Neural progenitor cell (in vitro differentiated cells): ENCODE measurements around the gene SERINC5. TPM values are rescaled to one million over a fixed set of nuclear protein-coding genes. Genes with fewer than 3 reads are reported as not detected.

Source experiments
- DNase-seq: peaks from one replicate; pipeline ENCODE4 v3.0.0-alpha.2; 2016; ENCODE audit warnings: low spot score
- H2AFZ ChIP-seq: fragments of 200-600 bp; sonication (generic); replicated peaks from 2 replicates; pipeline ENCODE4 v1.6.1; 2016; ENCODE audit warnings: antibody characterized with exemption
- H3F3A ChIP-seq: fragments of 200-600 bp; sonication (generic); 2 replicates; pipeline ENCODE4 v1.6.1; 2016; ENCODE audit warnings: antibody characterized with exemption, low read depth
- H3K27ac ChIP-seq: fragments of 200-600 bp; sonication (generic); 2 replicates; pipeline ENCODE4 v1.5.1; 2016; ENCODE audit warnings: mild to moderate bottlenecking
- H3K27me3 ChIP-seq: fragments of 200-600 bp; sonication (generic); 2 replicates; pipeline ENCODE4 v1.6.1; 2016; ENCODE audit warnings: mild to moderate bottlenecking, moderate library complexity
- H3K36me3 ChIP-seq: fragments of 200-600 bp; sonication (generic); 2 replicates; pipeline ENCODE4 v1.5.1; 2016
- H3K4me1 ChIP-seq: fragments of 200-600 bp; sonication (generic); 2 replicates; pipeline ENCODE4 v1.6.1; 2016; ENCODE audit warnings: mixed run types
- H3K4me2 ChIP-seq: fragments of 200-600 bp; sonication (generic); 2 replicates; pipeline ENCODE4 v1.6.1; 2016
- H3K4me3 ChIP-seq: fragments of 200-600 bp; sonication (generic); 2 replicates; pipeline ENCODE4 v1.5.1; 2016
- H3K79me2 ChIP-seq: fragments of 200-600 bp; sonication (generic); 2 replicates; pipeline ENCODE4 v1.6.1; 2016; ENCODE audit warnings: low read depth
- H3K9ac ChIP-seq: fragments of 200-600 bp; sonication (generic); 2 replicates; pipeline ENCODE4 v1.6.1; 2016
- H3K9me3 ChIP-seq: fragments of 200-600 bp; sonication (generic); 2 replicates; pipeline ENCODE4 v1.5.1; 2016; ENCODE audit warnings: low read depth
- H4K20me1 ChIP-seq: fragments of 200-600 bp; sonication (generic); 2 replicates; pipeline ENCODE4 v1.6.1; 2016; ENCODE audit warnings: low read depth
- H3K27ac Mint-ChIP-seq: 3 replicates; pipeline ENCODE4 v1.8.0; 2021; ENCODE audit warnings: mixed read lengths
- H3K27me3 Mint-ChIP-seq: 2 replicates; pipeline ENCODE4 v1.8.0; 2022; ENCODE audit warnings: low read depth, mild to moderate bottlenecking, inconsistent platforms, moderate library complexity, mixed read lengths; ENCODE audit not compliant: insufficient read depth
- H3K36me3 Mint-ChIP-seq: 3 replicates; pipeline ENCODE4 v1.8.0; 2021; ENCODE audit warnings: mixed read lengths
- H3K4me1 Mint-ChIP-seq: 3 replicates; pipeline ENCODE4 v1.8.0; 2021; ENCODE audit warnings: mixed read lengths
- H3K4me3 Mint-ChIP-seq: 3 replicates; pipeline ENCODE4 v1.8.0; 2021; ENCODE audit warnings: mild to moderate bottlenecking, moderate library complexity, mixed read lengths
- H3K9me3 Mint-ChIP-seq: 3 replicates; pipeline ENCODE4 v1.8.0; 2020; ENCODE audit warnings: mixed read lengths
- EZH2 ChIP-seq: fragments of 200-600 bp; sonication (generic); IDR thresholded peaks from 2 replicates; pipeline ENCODE4 v1.6.1; 2017; ENCODE audit warnings: antibody characterized with exemption, mild to moderate bottlenecking, moderate library complexity
- EZH2phosphoT487 ChIP-seq: fragments of 200-600 bp; sonication (generic); IDR thresholded peaks from 2 replicates; pipeline ENCODE4 v1.6.1; 2017; ENCODE audit warnings: antibody characterized with exemption
- total RNA-seq: library from RNA; depleted of rRNA; stranded (reverse); fragments of >200 nt; gene quantifications from 2 replicates; pipeline ENCODE4 v1.2.3, GENCODE V29; 2015; ENCODE audit warnings: low replicate concordance
- TF ChIP-seq, protein P1 (sequence below): fragments of 200-600 bp; sonication (generic); IDR thresholded peaks from 2 replicates; pipeline ENCODE4 v1.5.1; 2017; ENCODE audit warnings: antibody characterized with exemption, mild to moderate bottlenecking

The SERINC5 gene
- total RNA-seq, 1 donor from 2014 or later: 126 TPM

- no peak overlapping the region for H3K27ac Mint-ChIP-seq
- no peak overlapping the region for H2AFZ ChIP-seq
These were observed 427 bp downstream of the SERINC5 start for GRCh38 chr5:80255431-80255810.

DNA sequence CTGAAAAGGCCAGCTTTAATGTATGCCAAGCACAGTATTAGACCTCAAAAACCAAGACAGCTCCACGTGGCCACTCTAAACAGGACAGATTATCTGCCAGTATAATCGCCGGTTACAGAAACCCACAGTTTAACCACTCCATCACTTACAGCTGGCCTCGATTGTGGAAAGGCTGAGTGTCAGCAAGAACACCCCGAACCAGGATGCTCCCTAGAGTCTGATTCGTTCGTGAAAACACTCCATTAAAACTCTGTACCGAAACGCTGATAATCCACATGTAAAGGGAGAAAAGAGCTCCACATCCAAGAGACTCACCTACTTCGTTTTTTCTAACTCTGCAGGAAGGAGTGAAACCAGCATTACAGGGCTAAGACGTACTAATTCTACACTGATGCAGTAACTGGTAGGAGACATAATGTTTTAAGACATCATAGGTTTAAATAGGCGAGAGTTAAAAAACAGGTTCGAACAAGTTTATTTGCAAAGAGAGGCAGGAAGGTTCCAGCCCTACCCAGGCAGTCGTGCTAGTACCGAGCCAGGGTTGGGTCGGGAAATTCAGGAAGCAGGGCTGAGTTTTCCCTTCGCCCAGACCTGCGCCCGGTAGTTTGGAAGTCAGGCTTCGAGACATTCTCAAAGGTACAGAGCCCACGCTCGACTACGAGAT is 949 bp downstream of the SERINC5 start:
- Mint-ChIP-seq H3K36me3 (peaks cover 2% of the 10 kb centered on the region), H3K9me3 (no peaks in the 10 kb centered on the region), H3K27ac (no peak overlapping the region), H3K4me1 (peaks cover 50% of the 10 kb centered on the region), H3K27me3 (peaks cover 13% of the 10 kb centered on the region), H3K4me3 (peak overlapping the region; percentile 86)
- H3K4me1 ChIP-seq: peaks cover 46% of the 10 kb centered on the region
- H4K20me1 ChIP-seq: peaks cover 58% of the 10 kb centered on the region
- TF ChIP-seq, protein P1, sequence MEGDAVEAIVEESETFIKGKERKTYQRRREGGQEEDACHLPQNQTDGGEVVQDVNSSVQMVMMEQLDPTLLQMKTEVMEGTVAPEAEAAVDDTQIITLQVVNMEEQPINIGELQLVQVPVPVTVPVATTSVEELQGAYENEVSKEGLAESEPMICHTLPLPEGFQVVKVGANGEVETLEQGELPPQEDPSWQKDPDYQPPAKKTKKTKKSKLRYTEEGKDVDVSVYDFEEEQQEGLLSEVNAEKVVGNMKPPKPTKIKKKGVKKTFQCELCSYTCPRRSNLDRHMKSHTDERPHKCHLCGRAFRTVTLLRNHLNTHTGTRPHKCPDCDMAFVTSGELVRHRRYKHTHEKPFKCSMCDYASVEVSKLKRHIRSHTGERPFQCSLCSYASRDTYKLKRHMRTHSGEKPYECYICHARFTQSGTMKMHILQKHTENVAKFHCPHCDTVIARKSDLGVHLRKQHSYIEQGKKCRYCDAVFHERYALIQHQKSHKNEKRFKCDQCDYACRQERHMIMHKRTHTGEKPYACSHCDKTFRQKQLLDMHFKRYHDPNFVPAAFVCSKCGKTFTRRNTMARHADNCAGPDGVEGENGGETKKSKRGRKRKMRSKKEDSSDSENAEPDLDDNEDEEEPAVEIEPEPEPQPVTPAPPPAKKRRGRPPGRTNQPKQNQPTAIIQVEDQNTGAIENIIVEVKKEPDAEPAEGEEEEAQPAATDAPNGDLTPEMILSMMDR: no peak
- TF ChIP-seq EZH2phosphoT487 (no peak), EZH2 (no peak)
- no peak for DNase-seq
- peak overlapping the region; percentile 52 for H3K9ac ChIP-seq
- H3K9me3 ChIP-seq: no peaks in the 10 kb centered on the region
- peak overlapping the region; percentile 83 for H3K4me3 ChIP-seq
- peaks cover 35% of the 10 kb centered on the region for H3F3A ChIP-seq
- H3K4me2 ChIP-seq: peak overlapping the region; percentile 86
- H3K27me3 ChIP-seq: no peaks in the 10 kb centered on the region
- H3K27ac ChIP-seq: no peak overlapping the region
- no peak overlapping the region for H2AFZ ChIP-seq
- H3K79me2 ChIP-seq: peaks cover 70% of the 10 kb centered on the region
- H3K36me3 ChIP-seq: no peaks in the 10 kb centered on the region

More at GRCh38 chr5:80255431-80255810, 427 bp downstream of the SERINC5 start:
- no peaks in the 10 kb centered on the region for H3K9me3 Mint-ChIP-seq
- Histone ChIP-seq H3K4me2 (peak overlapping the region; percentile 86), H3K79me2 (peaks cover 64% of the 10 kb centered on the region), H3K27me3 (no peaks in the 10 kb centered on the region), H3F3A (peaks cover 30% of the 10 kb centered on the region), H3K4me1 (peaks cover 41% of the 10 kb centered on the region), H3K9me3 (no peaks in the 10 kb centered on the region), H3K9ac (peak overlapping the region; percentile 52), H3K36me3 (no peaks in the 10 kb centered on the region), H3K27ac (no peak overlapping the region), H3K4me3 (peak overlapping the region; percentile 83), H4K20me1 (peaks cover 54% of the 10 kb centered on the region)
- H3K4me3 Mint-ChIP-seq: peak overlapping the region; percentile 86
- TF ChIP-seq, protein P1: no peak
- TF ChIP-seq EZH2 (no peak), EZH2phosphoT487 (no peak)
- H3K36me3 Mint-ChIP-seq: peaks cover 2% of the 10 kb centered on the region
- peak; percentile 80 for DNase-seq
- H3K4me1 Mint-ChIP-seq: peaks cover 47% of the 10 kb centered on the region
- H3K27me3 Mint-ChIP-seq: peaks cover 13% of the 10 kb centered on the region

DNA sequence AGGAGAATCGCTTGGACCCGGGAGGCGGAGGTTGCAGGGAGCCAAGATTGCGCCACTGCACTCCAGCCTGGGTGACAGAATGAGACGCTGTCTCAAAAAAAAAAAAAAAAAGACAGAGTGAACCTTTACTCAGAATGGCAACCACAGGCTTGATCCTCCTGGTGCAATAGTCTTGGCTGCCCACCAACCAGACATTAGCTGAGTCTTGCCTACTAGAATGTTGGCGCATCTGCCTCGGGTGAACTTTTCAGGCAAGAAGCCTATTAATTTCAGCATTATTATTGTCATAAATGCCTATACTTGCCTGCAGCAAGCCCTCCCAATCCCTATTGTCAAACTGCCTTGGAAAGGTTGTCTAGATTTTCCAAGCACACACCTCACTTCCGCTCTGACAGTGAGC is 4.2 kb downstream of the SERINC5 start:
- H3K4me2 ChIP-seq: peak overlapping the region; percentile 86
- Mint-ChIP-seq H3K27ac (no peak overlapping the region), H3K36me3 (no peaks in the 10 kb centered on the region), H3K4me3 (no peak overlapping the region), H3K9me3 (no peaks in the 10 kb centered on the region), H3K27me3 (peaks cover 9% of the 10 kb centered on the region), H3K4me1 (peaks cover 55% of the 10 kb centered on the region)
- TF ChIP-seq EZH2phosphoT487 (no peak), EZH2 (no peak)
- TF ChIP-seq, protein P1: no peak
- no peak overlapping the region for H3K9ac ChIP-seq
- H3K79me2 ChIP-seq: peaks cover 96% of the 10 kb centered on the region
- H3K36me3 ChIP-seq: no peaks in the 10 kb centered on the region
- H3F3A ChIP-seq: peaks cover 52% of the 10 kb centered on the region
- H3K27me3 ChIP-seq: no peaks in the 10 kb centered on the region
- H3K4me3 ChIP-seq: no peak overlapping the region
- H2AFZ ChIP-seq: no peak overlapping the region
- peaks cover 59% of the 10 kb centered on the region for H3K4me1 ChIP-seq
- no peak for DNase-seq
- H4K20me1 ChIP-seq: peaks cover 84% of the 10 kb centered on the region
- no peak overlapping the region for H3K27ac ChIP-seq
- H3K9me3 ChIP-seq: no peaks in the 10 kb centered on the region
